H1 (cell line): ENCODE measurements around the gene DEFB112. TPM values are rescaled to one million over a fixed set of nuclear protein-coding genes. Genes with fewer than 3 reads are reported as not detected.

ENCODE experiments used
- CTCF ChIA-PET: fragments of 300-600 bp; sonication (Branson Sonifier 250); formaldehyde crosslinking; loops from one replicate; lab custom pipeline; 2021; ENCODE audit not compliant: partially characterized antibody; lab: Charles Lee
- POLR2A ChIA-PET: fragments of 300-600 bp; sonication (Branson Sonifier 250); formaldehyde crosslinking; loops from one replicate; lab custom pipeline; 2021; ENCODE audit warnings: inconsistent platforms; ENCODE audit not compliant: partially characterized antibody; lab: Charles Lee
- DNase-seq, 2 experiments: peaks; one replicate each; pipeline versions ENCODE4 v3.0.0 to v3.0.0-alpha.2; 2010 to 2022; ENCODE audit warnings: low spot score in 2 of 2, low read depth in 1 of 2, mixed read lengths in 1 of 2
- FAIRE-seq: peaks from 2 replicates; lab custom pipeline; 2011; peaks lifted over from hg19 to GRCh38; lab: Jason Lieb, UNC
- H2AFZ ChIP-seq: 2 replicates; pipeline ENCODE4 v1.8.1; 2012; ENCODE audit warnings: low read length, inconsistent platforms
- H2AK5ac ChIP-seq: 2 replicates; pipeline ENCODE4 v1.6.1; 2013; ENCODE audit warnings: low read depth, low read length
- H2BK120ac ChIP-seq: replicated peaks from 2 replicates; pipeline ENCODE3; 2013; ENCODE audit warnings: low read depth, low read length, inconsistent platforms
- H2BK12ac ChIP-seq: 2 replicates; pipeline ENCODE4 v1.6.1; 2013; ENCODE audit warnings: low read depth, low read length
- H2BK15ac ChIP-seq: 2 replicates; pipeline ENCODE4 v1.6.1; 2013; ENCODE audit warnings: low read length
- H2BK20ac ChIP-seq: 2 replicates; pipeline ENCODE4 v1.6.1; 2013; ENCODE audit warnings: low read length
- H2BK5ac ChIP-seq: 2 replicates; pipeline ENCODE4 v1.6.1; 2013; ENCODE audit warnings: low read depth, low read length
- H3K14ac ChIP-seq: 2 replicates; pipeline ENCODE4 v1.6.1; 2013; ENCODE audit warnings: inconsistent platforms; ENCODE audit not compliant: insufficient read length
- H3K18ac ChIP-seq: 2 replicates; pipeline ENCODE4 v1.6.1; 2013; ENCODE audit warnings: low read length; ENCODE audit errors: extremely low read depth
- H3K23ac ChIP-seq: 2 replicates; pipeline ENCODE4 v1.6.1; 2013; ENCODE audit warnings: inconsistent platforms; ENCODE audit not compliant: insufficient read length
- H3K23me2 ChIP-seq: 2 replicates; pipeline ENCODE4 v1.6.1; 2013; ENCODE audit warnings: low read depth, low read length
- H3K27ac ChIP-seq: 2 replicates; pipeline ENCODE4 v1.6.1; 2011; ENCODE audit warnings: low read depth, low read length, inconsistent platforms
- H3K27me3 ChIP-seq, 4 experiments: replicated peaks in 1 of 4; 1 replicate in 1 of 4; 2 replicates in 3 of 4; pipeline versions ENCODE4 v1.6.1 to v1.8.1; 2011 to 2013; ENCODE audit warnings: low read length in 3 of 4, mild to moderate bottlenecking in 3 of 4, inconsistent platforms in 2 of 4, mixed read lengths in 2 of 4, moderate library complexity in 1 of 4; ENCODE audit not compliant: control insufficient read depth in 3 of 4, insufficient read depth in 3 of 4; ENCODE audit errors: extremely low read depth in 1 of 4
- H3K36me3 ChIP-seq, 4 experiments: 2 replicates each; pipeline versions ENCODE4 v1.6.1 to v1.8.1; 2011 to 2013; ENCODE audit warnings: mild to moderate bottlenecking in 4 of 4, low read length in 3 of 4, moderate library complexity in 2 of 4, control low read depth in 1 of 4, inconsistent platforms in 1 of 4; ENCODE audit not compliant: insufficient read depth in 4 of 4, control insufficient read depth in 2 of 4
- H3K4ac ChIP-seq: replicated peaks from 2 replicates; pipeline ENCODE3; 2013; ENCODE audit warnings: low read length, low read depth, mixed read lengths, inconsistent platforms; ENCODE audit not compliant: insufficient read length
- H3K4me1 ChIP-seq, 4 experiments: replicated peaks in 1 of 4; 1 replicate in 1 of 4; 2 replicates in 3 of 4; pipeline versions ENCODE4 v1.6.1 to v1.8.1; 2011 to 2013; ENCODE audit warnings: low read length in 3 of 4, inconsistent platforms in 2 of 4, mixed read lengths in 1 of 4; ENCODE audit not compliant: insufficient read depth in 4 of 4, control insufficient read depth in 3 of 4
- H3K4me2 ChIP-seq, 2 experiments: 2 replicates each; pipeline versions ENCODE4 v1.6.1 to v1.8.1; 2011 to 2013; ENCODE audit warnings: low read depth in 2 of 2, low read length in 2 of 2, control low read depth in 1 of 2, inconsistent platforms in 1 of 2, mild to moderate bottlenecking in 1 of 2; ENCODE audit not compliant: insufficient read depth in 1 of 2
- H3K4me3 ChIP-seq, 4 experiments: fragments of 200-600, 300-600 bp in 1 of 4; sonication (generic), shearing (Covaris generic), sonication (Bioruptor Twin) in 1 of 4; 2 replicates each; pipeline versions ENCODE4 v1.5.1 to v1.8.1; 2011 to 2016; ENCODE audit warnings: low read length in 4 of 4, low read depth in 3 of 4, control low read depth in 2 of 4, inconsistent platforms in 2 of 4, mild to moderate bottlenecking in 2 of 4, mixed read lengths in 1 of 4, moderate library complexity in 1 of 4; ENCODE audit not compliant: insufficient read depth in 2 of 4; ENCODE audit errors: extremely low read depth in 1 of 4
- H3K56ac ChIP-seq: replicated peaks from 2 replicates; pipeline ENCODE3; 2013; ENCODE audit warnings: low read depth, mild to moderate bottlenecking, mixed read lengths, low read length, inconsistent platforms; ENCODE audit not compliant: insufficient read length
- H3K79me1 ChIP-seq: 2 replicates; pipeline ENCODE4 v1.6.1; 2013; ENCODE audit warnings: low read depth, low read length, control low read depth
- H3K79me2 ChIP-seq, 2 experiments: 2 replicates each; pipeline versions ENCODE4 v1.6.1 to v1.8.1; 2012 to 2013; ENCODE audit warnings: low read length in 2 of 2, mild to moderate bottlenecking in 2 of 2, inconsistent platforms in 1 of 2; ENCODE audit not compliant: insufficient read depth in 2 of 2, control insufficient read depth in 1 of 2
- H3K9ac ChIP-seq, 4 experiments: replicated peaks in 1 of 4; 1 replicate in 1 of 4; 2 replicates in 3 of 4; pipeline versions ENCODE4 v1.6.1 to v1.8.1; 2011 to 2013; ENCODE audit warnings: low read depth in 3 of 4, low read length in 3 of 4, control low read depth in 2 of 4, mild to moderate bottlenecking in 2 of 4, moderate library complexity in 2 of 4, inconsistent platforms in 1 of 4; ENCODE audit errors: extremely low read depth in 1 of 4
- H3K9me3 ChIP-seq, 2 experiments: 2 replicates each; pipeline versions ENCODE4 v1.6.1 to v1.8.1; 2012 to 2013; ENCODE audit warnings: mild to moderate bottlenecking in 2 of 2, moderate library complexity in 2 of 2, control low read depth in 1 of 2, inconsistent platforms in 1 of 2, low read depth in 1 of 2, low read length in 1 of 2, mixed read lengths in 1 of 2; ENCODE audit not compliant: insufficient read depth in 2 of 2
- H4K20me1 ChIP-seq, 2 experiments: replicated peaks in 1 of 2; 2 replicates each; pipeline versions ENCODE3 to v1.8.1; 2011 to 2013; ENCODE audit warnings: inconsistent platforms in 2 of 2, low read length in 2 of 2, mild to moderate bottlenecking in 1 of 2; ENCODE audit not compliant: insufficient read depth in 2 of 2, control insufficient read depth in 1 of 2
- H4K5ac ChIP-seq: 2 replicates; pipeline ENCODE4 v1.6.1; 2013; ENCODE audit warnings: low read length, low read depth, mixed read lengths, inconsistent platforms; ENCODE audit not compliant: insufficient read length
- H4K8ac ChIP-seq: 2 replicates; pipeline ENCODE4 v1.8.0; 2013; ENCODE audit warnings: mild to moderate bottlenecking, moderate library complexity, low read length, inconsistent platforms; ENCODE audit not compliant: insufficient read depth; ENCODE audit errors: extremely low read depth
- H4K91ac ChIP-seq: replicated peaks from 2 replicates; pipeline ENCODE3; 2013; ENCODE audit warnings: low read length, mixed read lengths, inconsistent platforms; ENCODE audit not compliant: insufficient read length
- CEBPB ChIP-seq: IDR thresholded peaks from 2 replicates; pipeline ENCODE4 v1.6.1; 2012; ENCODE audit warnings: low read depth, low read length
- KDM1A ChIP-seq: fragments of 200-600, 300-600 bp; sonication (generic); IDR thresholded peaks from 2 replicates; pipeline ENCODE4 v1.7.1; 2016; ENCODE audit warnings: mild to moderate bottlenecking, low read length, borderline replicate concordance
- RAD21 ChIP-seq, 2 experiments: IDR thresholded peaks in 1 of 2; conservative IDR thresholded peaks in 1 of 2; 2 replicates each; pipeline ENCODE4 v1.6.1; 2011; ENCODE audit warnings: low read depth in 2 of 2, low read length in 2 of 2, improper control_type of control experiment in 1 of 2, inconsistent platforms in 1 of 2, mild to moderate bottlenecking in 1 of 2, moderate library complexity in 1 of 2
- RBBP5 ChIP-seq: IDR thresholded peaks from 2 replicates; pipeline ENCODE4 v1.7.1; 2012; ENCODE audit warnings: low read depth, mild to moderate bottlenecking, inconsistent platforms, low read length, moderate library complexity, borderline replicate concordance
- RNF2 ChIP-seq: fragments of 200-900, 300-1000 bp; sonication (generic); IDR thresholded peaks from 2 replicates; pipeline ENCODE4 v1.7.1; 2016; ENCODE audit warnings: borderline replicate concordance, low read depth, mild to moderate bottlenecking, antibody characterized with exemption, low read length; ENCODE audit not compliant: poor library complexity, severe bottlenecking; ENCODE audit errors: missing control alignments
- RXRA ChIP-seq: IDR thresholded peaks from 2 replicates; pipeline ENCODE4 v1.6.1; 2011; ENCODE audit warnings: low read depth, mild to moderate bottlenecking, low read length, moderate library complexity; ENCODE audit not compliant: insufficient read depth
- SP1 ChIP-seq: IDR thresholded peaks from 2 replicates; pipeline ENCODE4 v1.6.1; 2011; ENCODE audit warnings: low read depth, low read length
- WGBS, 2 experiments: shearing (Covaris generic) in 1 of 2; methylation state at CpG; one replicate each; pipeline versions ENCODE4 v1.1.6 to v1.1.7; 2013 to 2015; ENCODE audit warnings: low lambda C conversion rate in 2 of 2, mixed read lengths in 2 of 2, inconsistent platforms in 1 of 2, low coverage in 1 of 2, missing lambda C conversion rate in 1 of 2; ENCODE audit not compliant: insufficient replicate concordance in 2 of 2, insufficient coverage in 1 of 2, insufficient read length in 1 of 2; ENCODE audit errors: extremely low coverage in 1 of 2, missing lambda C conversion rate in 1 of 2; 5-methylcytosine and 5-hydroxymethylcytosine counted together
- polyA plus RNA-seq, 7 experiments: library from polyadenylated mRNA; depleted of rRNA in 3 of 7; stranded (reverse) in 5 of 7; unstranded in 2 of 7; fragments of >200 nt in 5 of 7; fragments of 200-250 nt in 2 of 7; gene quantifications; 1 replicate in 5 of 7; 2 replicates in 1 of 7; 4 replicates in 1 of 7; pipeline versions ENCODE4 v1.2.1 to v1.2.3, GENCODE V29; 2011 to 2013; ENCODE audit warnings: missing spikeins in 2 of 7, mixed read lengths in 2 of 7
- total RNA-seq: library from RNA; stranded (reverse); fragmentation: NEBNext Ultra II Directional; extraction: Animal tissue kit (Norgen Biotek cat#: 25700); gene quantifications from 2 replicates; pipeline ENCODE4 v1.2.1, GENCODE V29; 2021

The DEFB112 gene
- total and polyA plus RNA-seq, 2 of the 8 experiments (the other 6 are each of a cell fraction or from before 2014, with no cell fraction given): not detected

- no peak overlapping the region for H2AK5ac ChIP-seq
- 95% methylated on average over 7 of the region's 7 CpGs; no CpG with 5 or more reads in 1 of the 2 experiments for WGBS, 2 experiments
- no peaks in the 10 kb centered on the region for H3K9me3 ChIP-seq
- no peaks in the 10 kb centered on the region for H3K27me3 ChIP-seq
- H3K4me1 ChIP-seq: no peaks in the 10 kb centered on the region
- H2BK20ac ChIP-seq: no peak overlapping the region
- FAIRE-seq (no peak), DNase-seq (no peak)
- ChIA-PET CTCF (interaction anchor here (0.6 to 1.4 kb wide), 4 partner anchors 9 to 28 kb away, joined by 3 to 5 read pairs (median 3); no protein-coding TSS in a partner anchor), POLR2A (no interaction called here)
- no peak overlapping the region for H3K56ac ChIP-seq
- H3K14ac ChIP-seq: no peak overlapping the region
- H3K79me1 ChIP-seq: no peaks in the 10 kb centered on the region
- H4K8ac ChIP-seq: no peak overlapping the region
- no peak overlapping the region for H2BK12ac ChIP-seq
- no peak overlapping the region for H3K18ac ChIP-seq
- H2BK5ac ChIP-seq: no peak overlapping the region
- no peak overlapping the region for H4K91ac ChIP-seq
- no peaks in the 10 kb centered on the region for H4K20me1 ChIP-seq
- H2BK120ac ChIP-seq: no peak overlapping the region
- H2BK15ac ChIP-seq: no peak overlapping the region
- H2AFZ ChIP-seq: no peak overlapping the region
- H3K4me2 ChIP-seq: no peak overlapping the region
- no peaks in the 10 kb centered on the region for H3K23me2 ChIP-seq
- no peak overlapping the region for H3K23ac ChIP-seq
- no peak overlapping the region for H3K4ac ChIP-seq
- no peaks in the 10 kb centered on the region for H3K79me2 ChIP-seq
- no peak overlapping the region for H3K27ac ChIP-seq
- no peak overlapping the region for H3K9ac ChIP-seq
- H3K36me3 ChIP-seq: no peaks in the 10 kb centered on the region
- no peak overlapping the region for H3K4me3 ChIP-seq
- no peak overlapping the region for H4K5ac ChIP-seq
- TF ChIP-seq RBBP5 (no peak), RAD21 (IDR thresholded peaks at IDR 0.05 in 1 of 2, conservative IDR thresholded peaks at IDR 0.05 in 1 of 2; ENCODE audit: low read depth in 2 of 2, low read length in 2 of 2) (no peak), SP1 (no peak), RNF2 (no peak), KDM1A (no peak), CEBPB (no peak), RXRA (no peak)
Measured at GRCh38 chr6:50093116-50093937, 43.6 kb upstream of the DEFB112 start.
